Measurements from ENCODE around the gene MPZL3.

DNA sequence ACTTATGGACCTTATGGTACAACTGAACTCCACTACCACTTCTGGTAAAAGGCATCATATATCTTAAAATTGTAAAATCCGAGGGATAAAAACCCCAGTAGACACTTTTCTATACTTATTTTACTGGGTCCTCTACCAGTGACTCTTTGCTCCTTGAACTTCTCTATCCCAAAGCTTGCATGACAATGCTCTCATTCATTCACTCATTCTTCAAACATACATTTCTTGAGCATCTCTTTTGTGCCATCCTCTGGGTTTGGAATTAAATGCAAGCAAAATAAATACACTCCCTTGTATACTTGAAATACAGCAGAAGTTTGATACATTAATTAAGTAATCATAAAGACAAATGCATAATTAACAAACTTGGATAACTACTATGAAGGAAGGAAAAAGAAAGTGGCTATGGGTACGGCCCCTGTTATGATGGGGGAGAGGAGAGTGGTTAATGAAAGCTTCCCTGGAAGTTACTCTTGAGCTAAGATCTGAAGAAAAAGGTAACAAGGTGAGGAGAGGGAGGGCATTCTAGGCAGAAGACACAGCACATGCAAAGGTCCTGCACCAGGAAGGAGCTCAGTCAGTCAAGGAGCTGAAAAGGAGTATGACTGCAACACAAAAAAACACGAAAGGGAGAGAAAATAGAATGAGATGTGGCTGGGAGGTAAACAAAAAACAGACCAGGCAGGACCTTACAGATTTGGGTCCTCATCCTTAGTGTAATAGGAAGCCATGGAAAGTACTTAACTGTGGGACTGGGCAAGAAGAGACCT, 8.0 kb downstream of the MPZL3 start:
- TF ChIP-seq POLR2AphosphoS5 (IDR thresholded peaks at IDR 0.05; ENCODE audit: low read depth, low read length) (no peak), POLR2A (IDR thresholded peaks at IDR 0.05; ENCODE audit: low read depth, low read length) (no peak), TAF1 (IDR thresholded peaks at IDR 0.05; ENCODE audit: borderline replicate concordance, low read depth, low read length) (no peak)

All from GM12892 (cell line).